GM18867 (cell line): Measurements from ENCODE around the gene FHAD1.

Source experiments
- ATAC-seq: cut with Tn5 transposase; IDR thresholded peaks from one replicate; pipeline ENCODE4 v1.9.1; 2021; ENCODE audit warnings: mild to moderate bottlenecking, moderate library complexity; ENCODE audit not compliant: unreplicated experiment

Gene FHAD1

GRCh38 chr1:15246960-15247614 is at the start of gene FHAD1:
Gene FHAD1, plus strand, starts transcription at chr1:15247223. Its CDS starts 4,562 bp downstream, at chr1:15251785.
- no peak for ATAC-seq

DNA sequence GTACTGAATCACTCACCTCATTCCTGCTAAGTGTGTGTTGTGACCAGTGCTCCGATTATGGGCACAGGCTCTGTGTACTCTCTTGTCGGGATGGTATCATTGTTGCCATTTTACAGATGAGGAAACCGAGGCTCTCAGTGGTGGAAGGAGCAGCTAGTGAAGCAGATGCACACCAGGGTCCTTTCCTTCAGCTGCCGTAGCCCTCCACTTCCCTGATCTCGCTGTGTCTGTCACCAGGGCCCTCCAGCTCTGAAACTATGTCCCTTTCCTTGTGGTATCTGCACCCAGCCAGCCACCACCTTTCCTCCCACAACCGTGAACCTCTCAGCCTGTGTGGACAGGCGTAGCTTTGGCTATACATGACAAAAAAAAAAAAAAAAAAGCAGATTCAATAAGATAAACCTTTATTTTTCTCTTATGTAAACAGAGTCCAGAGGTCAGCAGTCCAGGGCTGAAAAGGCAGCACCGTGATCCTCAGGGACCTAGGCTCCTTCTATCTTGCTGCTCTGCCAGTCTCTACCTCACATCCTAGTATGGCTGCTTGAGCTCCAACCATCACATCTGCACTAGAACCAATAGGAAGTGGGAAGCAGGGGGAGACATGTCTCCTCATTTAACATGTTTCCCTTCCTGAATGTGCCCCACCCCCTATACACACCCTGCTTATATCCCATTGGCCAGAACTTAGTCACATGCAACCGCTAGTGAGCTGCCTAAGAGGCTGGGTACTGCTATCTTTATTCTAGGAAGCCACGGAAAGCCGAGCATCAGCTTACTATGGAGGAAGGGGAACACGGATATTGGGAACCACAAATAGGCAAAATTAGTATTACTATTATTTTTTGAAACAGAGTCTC is 49.2 kb upstream of the FHAD1 start:
- no peak for ATAC-seq

DNA sequence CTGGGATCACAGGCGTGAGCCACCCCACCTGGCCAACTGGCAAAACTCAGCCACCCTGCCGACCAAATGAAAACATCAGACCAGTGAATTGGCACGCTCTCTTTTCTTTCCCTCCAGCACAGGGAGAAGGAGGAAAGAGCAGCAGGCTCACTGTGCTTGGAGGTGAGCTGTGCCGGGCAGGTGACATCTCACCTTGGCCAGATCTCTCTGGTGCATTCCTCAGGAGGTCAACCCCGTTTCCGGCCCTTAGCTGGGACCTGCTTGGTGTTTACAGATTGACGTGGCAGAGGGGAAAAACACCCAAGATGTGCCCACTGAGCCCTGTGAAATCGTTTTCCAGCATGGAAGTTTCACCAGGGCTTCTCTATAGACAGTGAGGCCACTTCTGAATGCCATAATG is 48.3 kb upstream of the FHAD1 start:
- no peak for ATAC-seq

GRCh38 chr1:15201221-15201620 is 45.8 kb upstream of the FHAD1 start:
- ATAC-seq: no peak

- ATAC-seq: no peak
These were observed 45.0 kb upstream of the FHAD1 start for GRCh38 chr1:15201849-15202551.

DNA sequence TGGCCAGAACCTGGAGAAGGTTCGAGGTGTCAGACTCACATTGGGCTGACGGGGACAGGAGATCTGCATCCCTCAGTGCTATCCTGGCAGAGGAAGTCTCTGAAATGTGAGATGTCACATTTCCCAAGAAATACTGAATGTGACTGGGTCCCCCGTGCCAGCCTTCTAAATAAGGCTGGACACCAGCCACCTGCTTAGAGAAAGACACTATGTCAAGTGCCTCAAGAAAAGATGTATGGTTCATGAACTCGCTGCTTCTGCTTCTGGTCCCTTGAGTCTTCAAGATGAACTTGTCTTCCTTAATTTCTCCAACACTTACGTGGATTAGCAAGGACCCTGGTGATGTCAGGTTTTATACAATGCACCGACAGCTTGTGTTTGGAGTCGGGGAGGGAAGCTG is 42.1 kb upstream of the FHAD1 start:
- ATAC-seq: no peak

GRCh38 chr1:15205586-15206346 is 41.3 kb upstream of the FHAD1 start:
- no peak for ATAC-seq

GRCh38 chr1:15206418-15207030 is 40.5 kb upstream of the FHAD1 start:
- ATAC-seq: no peak

GRCh38 chr1:15207031-15207828 is 39.8 kb upstream of the FHAD1 start:
- no peak for ATAC-seq

DNA sequence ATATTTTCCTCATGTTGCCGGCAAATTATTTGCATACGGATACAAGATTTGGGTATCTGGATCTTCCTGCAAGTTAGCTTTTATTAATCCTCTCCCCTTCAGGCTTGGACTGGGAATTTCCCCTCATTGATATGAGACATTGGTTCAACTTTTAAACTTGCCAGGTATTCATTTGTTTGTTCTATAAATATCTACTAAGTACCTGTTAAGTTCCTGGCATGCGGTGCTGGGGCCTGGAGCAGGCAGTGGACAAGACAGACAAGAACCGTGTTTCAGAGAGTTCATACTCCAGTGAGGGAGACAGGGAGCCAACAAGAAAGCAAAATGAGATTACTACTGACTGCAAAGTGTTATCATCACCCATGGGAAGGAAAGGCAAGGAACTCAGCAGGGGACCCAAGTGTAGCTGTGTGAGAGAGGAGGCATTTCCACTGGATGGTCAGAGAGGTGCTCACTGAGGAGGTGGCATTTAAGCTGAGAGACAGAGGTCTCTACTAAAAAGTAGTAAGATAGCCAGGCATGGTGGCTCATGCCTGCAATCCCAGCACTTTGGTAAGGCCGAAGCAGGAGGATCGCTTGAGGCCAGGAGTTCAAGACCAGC is 39.1 kb upstream of the FHAD1 start:
- ATAC-seq: no peak

DNA sequence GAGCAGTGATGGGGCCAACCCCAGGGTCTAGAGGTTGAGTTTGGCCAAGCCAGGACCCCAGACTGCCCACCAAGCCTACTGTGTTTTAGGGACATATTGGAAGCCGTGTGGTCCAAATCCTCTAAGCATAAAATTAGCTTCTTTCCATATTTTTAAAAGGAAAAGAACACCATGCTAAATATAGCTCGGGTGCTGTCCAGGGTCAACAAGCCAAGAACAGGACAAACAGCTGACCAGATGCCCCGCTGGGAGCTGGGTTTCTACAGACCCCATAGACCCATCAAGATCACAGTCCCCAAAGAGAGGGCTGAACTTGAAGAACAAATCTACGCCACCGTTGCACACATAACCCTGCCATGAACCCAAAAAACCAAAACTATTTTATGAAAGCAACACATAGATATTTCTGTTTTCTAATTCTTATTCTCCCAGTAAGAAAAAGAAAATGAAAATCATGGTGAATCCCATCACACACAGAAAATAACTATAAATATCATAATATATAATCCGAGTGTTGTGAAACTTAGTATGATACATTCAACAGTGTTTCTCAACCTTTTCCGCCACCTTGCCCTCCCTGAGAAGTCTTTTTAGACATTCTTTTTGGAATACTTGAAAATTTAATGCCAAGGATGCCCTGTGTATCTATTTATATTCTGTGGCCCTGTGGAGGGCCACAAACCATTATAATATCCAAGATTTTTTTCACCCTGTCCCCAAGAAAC is 36.2 kb upstream of the FHAD1 start:
- ATAC-seq: no peak

GRCh38 chr1:15211424-15211823 is 35.6 kb upstream of the FHAD1 start:
- ATAC-seq: no peak

DNA sequence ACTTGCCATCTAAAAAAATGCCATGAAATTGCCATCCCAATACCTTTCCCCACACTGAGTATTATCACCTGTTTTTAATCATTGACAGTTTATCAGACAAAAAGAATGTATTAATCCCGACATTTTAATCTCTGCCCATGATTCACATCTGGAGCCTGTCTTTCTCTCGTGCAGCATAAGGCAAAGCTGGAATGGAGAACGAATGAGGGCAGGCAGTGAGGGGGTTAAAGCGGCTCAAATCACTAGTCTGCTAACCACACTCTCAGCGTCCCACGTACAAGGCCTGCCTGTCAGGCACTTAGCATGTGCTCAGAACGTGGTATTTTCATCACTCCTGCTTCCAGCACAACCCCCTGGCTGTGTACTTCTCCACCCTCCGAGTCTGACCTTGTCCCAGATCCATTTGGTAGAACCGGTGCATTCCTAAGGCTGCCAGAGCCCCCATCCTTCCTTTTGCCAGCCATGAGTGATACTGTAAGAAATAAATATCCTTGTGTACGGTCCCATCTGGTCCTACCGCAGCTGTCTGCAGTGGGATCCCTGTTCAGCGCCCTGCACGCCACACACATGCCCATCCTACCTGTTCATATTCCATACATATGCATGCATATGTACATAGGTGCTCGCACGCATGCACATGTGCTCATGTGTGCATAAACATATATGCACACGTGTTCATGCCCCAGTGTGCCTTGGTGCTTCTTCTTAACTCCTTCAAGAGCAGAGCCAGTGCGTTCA is 34.6 kb upstream of the FHAD1 start:
- ATAC-seq: no peak

DNA sequence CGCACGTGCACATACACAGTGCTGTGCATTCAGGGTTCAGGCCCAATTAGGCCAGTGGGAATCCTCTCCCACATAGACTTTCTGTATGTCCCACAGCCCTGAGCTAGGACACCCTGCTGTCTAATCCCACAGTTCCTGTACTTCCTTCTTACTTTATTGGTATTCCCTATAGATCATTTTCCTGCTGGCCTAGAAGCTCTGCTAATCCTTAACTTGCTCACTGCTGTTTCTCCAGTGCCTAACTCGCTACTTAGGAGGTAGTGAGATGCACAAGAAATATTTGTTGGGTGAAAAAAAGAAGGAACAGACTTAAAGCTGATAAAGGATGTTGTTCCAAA is 34.1 kb upstream of the FHAD1 start:
- ATAC-seq: no peak

DNA sequence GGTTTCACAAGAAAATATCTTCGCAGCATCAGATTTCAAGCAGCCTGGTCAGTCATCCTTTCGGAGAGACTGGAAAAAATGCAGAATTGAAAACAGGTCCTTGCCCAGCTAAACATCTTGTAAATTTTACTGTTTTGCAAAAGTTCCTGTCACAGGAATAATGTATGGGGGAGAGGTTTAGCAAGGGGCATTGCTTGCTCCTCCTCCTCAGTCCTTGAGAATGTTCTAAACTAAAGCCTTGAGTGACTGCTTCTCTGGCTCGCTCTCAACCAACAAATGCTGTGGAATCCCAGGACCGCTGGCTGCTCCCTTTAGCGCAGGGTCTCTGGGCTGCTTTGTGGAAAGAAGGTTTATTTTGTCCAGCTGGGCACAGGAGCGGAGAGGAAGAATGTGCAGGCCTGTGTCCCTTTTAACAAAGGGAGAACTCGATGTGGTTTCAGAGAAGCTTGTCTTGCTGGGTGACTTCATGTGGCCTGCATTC is 33.6 kb upstream of the FHAD1 start:
- ATAC-seq: no peak

DNA sequence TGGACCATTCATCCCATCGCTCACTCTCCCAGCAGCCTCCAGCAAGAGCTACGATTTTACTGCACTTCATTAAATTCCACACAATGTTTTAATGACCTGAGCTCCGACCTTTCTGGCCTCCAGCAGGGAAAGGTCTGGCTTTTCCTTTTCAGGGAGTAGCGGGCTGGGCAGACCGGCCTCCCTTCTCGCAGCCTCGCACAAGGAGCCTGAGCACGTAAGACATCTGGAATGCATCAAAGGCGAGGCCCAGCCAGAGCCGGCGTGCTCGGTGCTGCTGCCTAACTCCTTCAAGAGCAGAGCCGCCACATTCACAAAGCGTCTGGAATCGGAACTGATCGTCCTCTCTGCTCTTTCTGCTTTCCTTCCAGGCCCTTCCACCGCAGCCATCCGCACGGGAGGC is 32.5 kb upstream of the FHAD1 start:
- no peak for ATAC-seq

- no peak for ATAC-seq
These were observed 31.9 kb upstream of the FHAD1 start for GRCh38 chr1:15215116-15215515.

- ATAC-seq: no peak
These were observed 29.4 kb upstream of the FHAD1 start for GRCh38 chr1:15217654-15218053.
